Stimulated activated CD8-positive, alpha-beta memory T cell treated with anti-CD3 and anti-CD28 coated beads, Interleukin-12 subunit alpha, Interleukin-12 subunit beta, amount 100 ng/mL, for 24 hours (primary cell): ENCODE data around the gene ARF6.
A peak's percentile ranks its signal among the peaks of the same experiment; 100 is the strongest.
"Not testable (repeated sequence)": the region's sequence is repeated elsewhere in the genome, so short reads cannot be mapped to it uniquely, and the experiment has no call there.

Source experiments
- DNase-seq: peaks from one replicate; pipeline ENCODE4 v3.0.0-alpha.2; 2020; ENCODE audit errors: extremely low read depth

Gene ARF6

GRCh38 chr14:49876563-49877127 is 16.2 kb upstream of the ARF6 start:
- DNase-seq: no peak

DNA sequence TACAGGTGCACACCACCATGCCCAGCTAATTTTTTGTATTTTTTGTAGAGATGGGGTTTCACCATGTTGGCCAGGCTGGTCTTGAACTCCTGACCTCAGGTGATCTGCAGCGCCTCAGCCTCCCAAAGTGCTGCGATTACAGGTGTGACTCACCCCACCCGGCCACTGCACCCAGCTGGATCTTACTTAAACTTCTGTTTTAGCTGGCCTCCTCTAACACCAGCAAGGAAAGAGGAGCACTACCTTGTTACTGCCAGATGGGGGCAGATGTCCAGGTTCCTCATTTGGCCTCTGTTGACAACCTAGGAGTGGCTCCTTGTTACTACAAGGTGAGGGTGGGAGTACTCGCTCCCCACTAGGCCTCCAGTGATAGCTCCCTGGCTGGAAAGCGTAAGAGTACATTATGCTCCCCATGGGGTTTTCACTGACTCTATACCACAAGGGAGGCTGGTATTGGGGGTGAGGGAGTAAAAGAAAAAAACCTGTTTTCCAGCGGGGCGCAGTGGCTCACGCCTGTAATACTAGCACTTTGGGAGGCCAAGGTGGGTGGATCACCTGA is 13.2 kb upstream of the ARF6 start:
- no peak for DNase-seq

DNA sequence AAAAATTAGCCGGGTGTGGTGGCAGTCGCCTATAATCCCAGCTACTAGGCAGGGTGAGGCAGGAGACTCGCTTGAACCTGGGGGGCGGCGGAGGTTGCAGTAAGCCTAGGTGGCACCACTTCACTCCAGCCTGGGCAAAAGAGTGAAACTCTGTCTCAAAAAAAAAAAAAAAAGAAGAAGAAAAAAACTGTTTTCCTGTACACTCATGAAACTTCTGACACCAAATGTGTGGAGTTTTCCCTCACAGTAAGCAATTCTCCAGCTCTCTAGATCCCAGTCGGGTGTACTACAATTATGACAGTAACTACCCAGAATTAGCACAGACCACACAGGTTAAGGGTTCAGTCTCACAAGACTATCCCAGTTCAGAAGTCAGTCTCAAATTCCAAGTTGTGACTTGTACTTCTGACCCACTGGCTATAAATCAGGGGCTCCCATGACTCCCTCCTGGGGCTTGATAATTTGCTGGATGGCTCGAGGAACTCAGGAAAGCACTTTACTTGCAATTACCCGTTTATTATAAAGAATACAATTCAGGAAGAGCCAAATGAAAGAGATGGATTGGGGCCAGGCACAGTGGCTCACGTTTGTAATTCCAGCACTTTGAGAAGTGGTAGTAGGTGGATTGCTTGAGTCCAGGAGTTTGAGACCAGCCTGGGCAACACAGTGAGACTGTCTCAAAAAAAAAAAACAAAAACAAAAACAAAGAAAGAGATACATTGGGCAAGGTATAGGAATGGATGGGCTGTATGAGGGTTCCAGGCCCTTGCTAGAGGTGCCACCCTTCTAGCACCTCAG is 12.4 kb upstream of the ARF6 start:
- DNase-seq: no peak

GRCh38 chr14:49881350-49882001 is 11.4 kb upstream of the ARF6 start:
- DNase-seq: no peak

GRCh38 chr14:49882826-49883694 is 9.8 kb upstream of the ARF6 start:
- no peak for DNase-seq

GRCh38 chr14:49886523-49886922 is 6.4 kb upstream of the ARF6 start:
- no peak for DNase-seq

DNA sequence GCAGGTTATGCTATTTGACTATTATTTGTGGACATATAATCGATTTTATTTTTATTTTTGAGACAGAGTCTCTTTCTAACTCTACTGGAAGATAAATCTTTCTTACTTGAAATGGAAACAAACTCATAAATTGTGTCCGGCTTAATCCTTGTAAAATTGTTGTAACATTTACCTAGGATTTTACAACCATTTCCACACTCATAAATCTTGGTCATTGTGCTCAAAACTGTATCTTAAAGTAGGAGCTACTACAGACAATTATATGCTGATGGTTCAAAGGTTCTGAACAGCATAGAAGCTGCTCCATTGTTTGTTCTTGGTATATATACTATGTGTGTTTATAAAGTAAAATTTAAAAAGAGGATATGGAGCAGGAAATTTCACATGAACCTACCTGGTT is 4.6 kb upstream of the ARF6 start:
- DNase-seq: no peak

- DNase-seq: no peak
These were observed 614 bp upstream of the ARF6 start for GRCh38 chr14:49892301-49892635.

DNA sequence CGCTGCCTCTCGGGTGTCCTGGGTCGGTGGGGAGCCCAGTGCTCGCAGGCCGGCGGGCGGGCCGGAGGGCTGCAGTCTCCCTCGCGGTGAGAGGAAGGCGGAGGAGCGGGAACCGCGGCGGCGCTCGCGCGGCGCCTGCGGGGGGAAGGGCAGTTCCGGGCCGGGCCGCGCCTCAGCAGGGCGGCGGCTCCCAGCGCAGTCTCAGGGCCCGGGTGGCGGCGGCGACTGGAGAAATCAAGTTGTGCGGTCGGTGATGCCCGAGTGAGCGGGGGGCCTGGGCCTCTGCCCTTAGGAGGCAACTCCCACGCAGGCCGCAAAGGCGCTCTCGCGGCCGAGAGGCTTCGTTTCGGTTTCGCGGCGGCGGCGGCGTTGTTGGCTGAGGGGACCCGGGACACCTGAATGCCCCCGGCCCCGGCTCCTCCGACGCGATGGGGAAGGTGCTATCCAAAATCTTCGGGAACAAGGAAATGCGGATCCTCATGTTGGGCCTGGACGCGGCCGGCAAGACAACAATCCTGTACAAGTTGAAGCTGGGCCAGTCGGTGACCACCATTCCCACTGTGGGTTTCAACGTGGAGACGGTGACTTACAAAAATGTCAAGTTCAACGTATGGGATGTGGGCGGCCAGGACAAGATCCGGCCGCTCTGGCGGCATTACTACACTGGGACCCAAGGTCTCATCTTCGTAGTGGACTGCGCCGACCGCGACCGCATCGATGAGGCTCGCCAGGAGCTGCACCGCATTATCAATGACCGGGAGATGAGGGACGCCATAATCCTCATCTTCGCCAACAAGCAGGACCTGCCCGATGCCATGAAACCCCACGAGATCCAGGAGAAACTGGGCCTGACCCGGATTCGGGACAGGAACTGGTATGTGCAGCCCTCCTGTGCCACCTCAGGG is 679 bp downstream of the ARF6 start:
- peak; percentile 68 for DNase-seq

DNA sequence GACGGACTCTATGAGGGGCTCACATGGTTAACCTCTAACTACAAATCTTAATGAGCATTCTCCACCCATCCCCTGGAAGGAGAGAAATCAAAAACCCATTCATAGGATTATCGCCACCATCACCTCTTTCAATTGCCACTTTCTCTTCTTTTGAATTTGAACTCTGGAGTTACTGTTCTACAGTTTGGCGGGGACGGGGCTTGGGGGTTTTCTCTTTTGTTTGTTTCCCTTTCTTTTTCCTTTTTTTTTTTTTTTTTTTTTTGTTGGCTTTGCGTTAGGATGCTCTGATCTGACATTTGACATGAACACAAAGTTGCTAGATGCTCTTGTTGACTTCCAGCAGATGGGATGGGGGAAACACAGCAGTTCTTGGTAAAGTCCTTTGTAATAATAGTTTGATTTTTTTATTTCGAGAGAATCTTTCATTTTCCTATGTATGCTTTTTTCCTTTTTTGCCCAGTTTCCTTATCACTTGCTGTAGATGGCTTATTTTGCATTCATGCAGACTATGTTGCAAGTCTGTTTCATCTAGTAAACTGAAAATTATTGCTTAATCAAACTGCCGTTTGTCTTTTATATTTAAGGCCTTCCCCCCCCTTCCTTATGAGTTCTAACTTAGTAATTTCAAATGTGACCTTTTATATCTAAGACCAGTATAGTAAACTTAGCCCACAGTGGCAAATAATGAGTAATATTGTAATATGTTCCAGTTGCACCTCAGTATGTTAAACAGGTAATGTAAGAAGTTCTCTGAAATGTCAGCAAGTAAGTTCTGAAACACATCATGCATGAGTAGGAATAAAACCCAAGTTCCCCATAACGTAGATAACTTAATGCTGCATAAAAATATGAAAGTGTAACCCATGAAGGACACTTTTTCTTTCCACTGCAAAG is 1.6 kb downstream of the ARF6 start:
- not testable (repeated sequence) for DNase-seq

- no peak for DNase-seq
These were observed 2.6 kb downstream of the ARF6 start for GRCh38 chr14:49895480-49895879.

DNA sequence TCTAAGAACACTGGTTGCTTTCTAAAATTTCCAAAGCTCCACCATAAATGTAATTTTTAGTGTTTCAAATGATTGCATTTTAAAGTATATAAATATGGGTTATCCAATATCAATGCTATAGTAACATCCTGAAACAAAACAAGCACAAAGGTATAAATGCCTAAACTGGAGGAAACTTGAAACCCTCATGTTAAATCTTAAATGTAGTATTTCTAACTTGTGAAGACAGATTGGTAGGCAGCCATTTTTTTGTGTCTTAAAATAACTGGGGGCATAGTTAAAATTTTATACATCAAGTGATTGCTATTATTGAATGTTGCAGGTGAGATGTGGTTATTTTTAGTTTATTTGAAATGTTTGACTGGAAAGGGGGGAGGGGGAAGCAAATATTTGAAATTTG is 3.4 kb downstream of the ARF6 start:
- not testable (repeated sequence) for DNase-seq

- no peak for DNase-seq
These were observed 4.1 kb downstream of the ARF6 start for GRCh38 chr14:49896966-49897365.

- DNase-seq: no peak
These were observed 4.5 kb downstream of the ARF6 start for GRCh38 chr14:49897414-49897813.

- no peak for DNase-seq
These were observed 5.1 kb downstream of the ARF6 start for GRCh38 chr14:49897965-49898364.

DNA sequence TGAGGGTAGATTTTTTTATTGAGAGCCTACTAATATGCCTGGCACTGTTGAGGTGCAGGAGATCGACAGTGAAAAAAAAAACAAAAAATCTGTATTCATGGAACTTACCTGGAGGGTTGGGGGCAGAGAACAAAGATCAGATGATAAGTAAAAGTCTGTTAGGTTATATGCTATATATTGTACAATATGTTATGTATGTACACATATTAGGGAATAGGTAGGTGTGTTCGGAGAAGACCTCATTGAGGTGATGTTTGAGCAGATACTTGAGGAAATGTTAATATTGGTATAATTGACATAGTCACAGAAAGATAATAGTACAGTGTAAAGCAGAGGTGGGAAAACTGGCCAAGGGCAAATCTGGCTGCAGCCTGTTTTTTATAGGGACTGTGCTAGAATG is 5.6 kb downstream of the ARF6 start:
- no peak for DNase-seq

- DNase-seq: no peak
These were observed 8.1 kb downstream of the ARF6 start for GRCh38 chr14:49900973-49901372.

DNA sequence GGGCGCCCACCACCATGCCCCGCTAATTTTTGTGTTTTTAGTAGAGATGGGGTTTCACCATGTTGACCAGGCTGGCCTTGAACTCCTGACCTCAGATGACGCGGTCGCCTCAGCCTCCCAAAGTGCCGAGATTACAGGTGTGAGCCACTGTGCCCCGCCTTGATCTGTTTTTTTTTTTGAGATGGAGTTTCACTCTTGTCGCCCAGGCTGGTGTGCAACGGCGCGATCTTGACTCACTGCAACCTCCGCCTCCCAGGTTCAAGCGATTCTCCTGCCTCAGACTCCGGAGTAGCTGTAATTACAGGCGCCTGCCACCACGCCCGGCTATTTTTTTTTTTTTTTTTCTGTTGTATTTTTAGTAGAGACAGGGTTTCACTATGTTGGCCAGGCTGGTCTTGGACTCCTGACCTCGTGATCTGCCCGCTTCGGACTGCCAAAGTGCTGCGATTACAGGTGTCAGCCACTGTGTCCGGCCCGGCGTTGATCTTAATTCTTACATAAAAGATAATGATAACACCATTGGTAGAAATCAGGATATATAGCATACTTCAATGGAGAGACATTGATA is 9.9 kb downstream of the ARF6 start:
- DNase-seq: not testable (repeated sequence)

- DNase-seq: no peak
These were observed 11.4 kb downstream of the ARF6 start for GRCh38 chr14:49904270-49904669.

DNA sequence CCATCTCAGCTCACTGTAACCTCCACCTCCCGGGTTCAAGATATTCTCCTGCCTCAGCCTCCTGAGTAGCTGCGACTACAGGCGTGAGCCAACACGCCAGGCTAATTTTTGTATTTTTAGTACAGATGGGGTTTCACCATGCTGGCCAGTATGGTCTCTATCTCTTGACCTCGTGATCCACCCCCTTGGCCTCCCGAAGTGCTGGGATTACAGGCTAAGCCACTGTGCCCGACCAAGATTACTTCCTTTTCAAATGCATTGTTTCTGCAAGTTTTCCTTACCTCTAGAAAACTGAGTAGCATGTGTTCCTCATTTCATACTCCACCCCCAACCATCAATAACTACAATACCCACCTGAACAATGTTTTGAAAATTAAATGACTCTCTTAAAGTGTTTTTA is 13.1 kb downstream of the ARF6 start:
- DNase-seq: no peak
